PC-3 (cell line): Measurements from ENCODE around the gene SSH3. TPM values are rescaled to one million over a fixed set of nuclear protein-coding genes. Genes with fewer than 3 reads are reported as not detected.

ENCODE experiments used
- ATAC-seq: fragments of 200-7000 bp; cut with Tn5 transposase; 2 replicates; pipeline ENCODE4 v1.9.1; 2020; ENCODE audit warnings: mild to moderate bottlenecking, moderate library complexity
- BruUV-seq: library from RNA; stranded (reverse); fragments of 400-500 nt; replicated peaks from 2 replicates; lab custom pipeline; 2021; lab: Mats Ljungman, UMichigan
- CTCF ChIA-PET: fragments of 300-600 bp; sonication (Branson Sonifier 250); formaldehyde crosslinking; loops from one replicate; lab custom pipeline; 2022; ENCODE audit warnings: antibody characterized with exemption; lab: Charles Lee
- POLR2A ChIA-PET: fragments of 300-600 bp; sonication (Branson Sonifier 250); formaldehyde crosslinking; loops from one replicate; lab custom pipeline; 2022; ENCODE audit warnings: antibody characterized with exemption; ENCODE audit not compliant: unreplicated experiment; lab: Charles Lee
- DNase-seq: peaks from one replicate; pipeline ENCODE4 v3.0.0-alpha.2; 2015
- H2AFZ ChIP-seq: fragments of 300-600 bp; sonication (generic); 2 replicates; pipeline ENCODE4 v1.6.0; 2016; ENCODE audit warnings: antibody characterized with exemption, low read length
- H3F3A ChIP-seq: fragments of 300-600 bp; sonication (generic); one replicate; pipeline ENCODE4 v1.6.0; 2017; ENCODE audit warnings: antibody characterized with exemption, low read length, control low read depth, mild to moderate bottlenecking; ENCODE audit not compliant: unreplicated experiment
- H3K27ac ChIP-seq: fragments of 300-600 bp; sonication (generic); 2 replicates; pipeline ENCODE4 v1.5.1; 2016; ENCODE audit warnings: mild to moderate bottlenecking, low read length
- H3K27me3 ChIP-seq: fragments of 300-600 bp; sonication (generic); 2 replicates; pipeline ENCODE4 v1.6.1; 2016; ENCODE audit warnings: low read length, mixed read lengths
- H3K36me3 ChIP-seq: fragments of 300-600 bp; sonication (generic); 2 replicates; pipeline ENCODE4 v1.6.1; 2016; ENCODE audit warnings: low read depth, mixed run types, low read length, mixed read lengths
- H3K4me1 ChIP-seq: fragments of 300-600 bp; sonication (generic); 2 replicates; pipeline ENCODE4 v1.5.1; 2016; ENCODE audit warnings: low read length; ENCODE audit not compliant: insufficient read depth
- H3K4me2 ChIP-seq: fragments of 300-600 bp; sonication (generic); 2 replicates; pipeline ENCODE4 v1.6.0; 2016; ENCODE audit warnings: low read length
- H3K4me3 ChIP-seq: fragments of 300-600 bp; sonication (generic); 2 replicates; pipeline ENCODE4 v1.5.1; 2016; ENCODE audit warnings: mild to moderate bottlenecking, low read length, mixed read lengths
- H3K79me2 ChIP-seq: fragments of 300-600 bp; sonication (generic); 2 replicates; pipeline ENCODE4 v1.6.1; 2017; ENCODE audit warnings: low read length, mixed read lengths
- H3K9ac ChIP-seq: fragments of 300-600 bp; sonication (generic); 2 replicates; pipeline ENCODE4 v1.6.0; 2016; ENCODE audit warnings: mild to moderate bottlenecking, low read length
- H3K9me2 ChIP-seq: fragments of 300-600 bp; sonication (generic); replicated peaks from 2 replicates; pipeline ENCODE4 v1.6.1; 2016; ENCODE audit warnings: mixed run types, low read length, mixed read lengths
- H3K9me3 ChIP-seq: fragments of 300-600 bp; sonication (generic); 2 replicates; pipeline ENCODE4 v1.6.1; 2016; ENCODE audit warnings: low read length, mixed read lengths
- H4K20me1 ChIP-seq: fragments of 300-600 bp; sonication (generic); 2 replicates; pipeline ENCODE4 v1.6.1; 2016; ENCODE audit warnings: low read length, mixed read lengths
- CTCF ChIP-seq: fragments of 300-600 bp; sonication (generic); conservative IDR thresholded peaks from 2 replicates; pipeline ENCODE4 v1.5.1; 2017; ENCODE audit warnings: antibody characterized with exemption, low read depth, mild to moderate bottlenecking, low read length
- EZH2 ChIP-seq: fragments of 300-600 bp; sonication (generic); IDR thresholded peaks from one replicate; pipeline ENCODE4 v1.6.1; 2017; ENCODE audit warnings: antibody characterized with exemption, mild to moderate bottlenecking, low read length; ENCODE audit not compliant: unreplicated experiment
- EZH2phosphoT487 ChIP-seq: fragments of 300-600 bp; sonication (generic); IDR thresholded peaks from 2 replicates; pipeline ENCODE4 v1.6.1; 2018; ENCODE audit warnings: mild to moderate bottlenecking, antibody characterized with exemption, low read length, borderline replicate concordance
- intact Hi-C: fragments of 100-400 bp; cut with micrococcal nuclease; formaldehyde crosslinking; loops from 2 replicates; pipeline ENCODE4 v1.9.0; 2023
- total RNA-seq: library from RNA; depleted of rRNA; stranded (reverse); fragments of >200 nt; gene quantifications from 2 replicates; pipeline ENCODE4 v1.2.3, GENCODE V29; 2014

SSH3 gene
- total RNA-seq, 1 experiment from 2014 or later = 35.1 TPM

DNA sequence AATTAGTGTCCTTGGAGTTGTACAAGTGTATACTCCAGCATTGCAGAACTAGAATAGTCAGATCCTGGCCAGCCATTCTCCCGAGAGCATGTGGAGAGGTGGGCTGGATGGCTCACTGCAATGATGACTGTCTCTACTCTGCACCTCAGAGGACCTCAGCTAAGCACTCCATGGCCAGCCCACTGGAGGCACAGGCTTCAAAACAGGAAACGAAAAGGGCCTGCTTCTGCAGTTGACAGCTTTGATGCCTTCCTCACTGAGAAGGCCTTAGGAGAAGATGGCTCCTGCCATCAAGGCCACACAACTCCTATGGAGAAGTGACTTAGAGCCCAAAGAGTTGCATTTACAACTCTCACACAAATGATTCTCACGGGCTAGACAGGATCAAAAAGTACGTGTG lies 40.9 kb downstream of the SSH3 start:
- Histone ChIP-seq H3K27me3 (no peaks in the 10 kb centered on the region), H3K4me3 (no peak overlapping the region), H3K36me3 (no peaks in the 10 kb centered on the region), H4K20me1 (no peaks in the 10 kb centered on the region), H3F3A (peaks cover 8% of the 10 kb centered on the region), H3K27ac (peak overlapping the region; percentile 95), H3K79me2 (no peaks in the 10 kb centered on the region), H3K9me2 (no peaks in the 10 kb centered on the region), H3K9ac (peak overlapping the region; percentile 80; the same call in 1 of the 2 replicates), H3K4me2 (no peak overlapping the region; the same call in 1 of the 2 replicates), H3K4me1 (peaks cover 38% of the 10 kb centered on the region), H3K9me3 (no peaks in the 10 kb centered on the region), H2AFZ (no peak overlapping the region)
- intact Hi-C loops = loop anchor here (2.0 kb wide), 1 partner anchor 77 kb away; the partner anchor contains the start of gene GRK2
- BruUV-seq = no TSS peak
- DNase-seq = no peak
- no peak for ATAC-seq
- TF ChIP-seq EZH2phosphoT487 = no peak
- TF ChIP-seq CTCF = no peak
- TF ChIP-seq EZH2 = no peak
- POLR2A ChIA-PET = no interaction called here
- CTCF ChIA-PET = interaction anchor here (0.6 to 3.0 kb wide), 3 partner anchors 21 to 37 kb away, joined by 3 to 55 read pairs (median 9); no protein-coding TSS in a partner anchor

- BruUV-seq = TSS peak; percentile 37
- intact Hi-C loops = loop anchor here (2.0 kb wide), 1 partner anchor 79 kb away; the partner anchor contains the start of gene GRK2
- H3K9ac ChIP-seq = peak overlapping the region; percentile 80
- CTCF ChIA-PET = interaction anchor here (0.6 to 3.0 kb wide), 13 partner anchors 9 to 196 kb away, joined by 3 to 55 read pairs (median 9); partner anchors contain the start of gene PPP1CA
- H3K4me3 ChIP-seq = peak overlapping the region; percentile 26; the same call in 1 of the 2 replicates
- H3K4me1 ChIP-seq = peaks cover 38% of the 10 kb centered on the region
- no peaks in the 10 kb centered on the region for H3K9me3 ChIP-seq
- H3K27ac ChIP-seq = peak overlapping the region; percentile 95
- H3K27me3 ChIP-seq = no peaks in the 10 kb centered on the region
- no peaks in the 10 kb centered on the region for H4K20me1 ChIP-seq
- H3K9me2 ChIP-seq = no peaks in the 10 kb centered on the region
- POLR2A ChIA-PET = interaction anchor here (0.6 to 2.1 kb wide), 6 partner anchors 10 to 209 kb away, joined by 3 to 8 read pairs (median 5); partner anchors contain the start of gene RAD9A
- peak; percentile 74 for DNase-seq
- H3K36me3 ChIP-seq = no peaks in the 10 kb centered on the region
- peak overlapping the region; percentile 56 for H2AFZ ChIP-seq
- TF ChIP-seq CTCF (no peak), EZH2phosphoT487 (no peak), EZH2 (no peak)
- peak overlapping the region; percentile 71 for H3K4me2 ChIP-seq
- ATAC-seq = peak; percentile 49
- peaks cover 8% of the 10 kb centered on the region for H3F3A ChIP-seq
- H3K79me2 ChIP-seq = no peaks in the 10 kb centered on the region
These were observed 42.1 kb downstream of the SSH3 start for GRCh38 chr11:67345247-67345919.
